Epithelial cell of proximal tubule (primary cell): ENCODE measurements around the gene TBL1XR1. TPM values are rescaled to one million over a fixed set of nuclear protein-coding genes. Genes with fewer than 3 reads are reported as not detected.
"Not testable (repeated sequence)": the region's sequence is repeated elsewhere in the genome, so short reads cannot be mapped to it uniquely, and the experiment has no call there.

Source experiments
- DNase-seq: peaks from one replicate; pipeline ENCODE4 v3.0.0-alpha.2; 2011; ENCODE audit warnings: low read depth
- H3K4me3 ChIP-seq: 2 replicates; pipeline ENCODE4 v1.5.1; 2011; ENCODE audit warnings: low read depth, mild to moderate bottlenecking, low read length
- total RNA-seq: library from RNA; depleted of rRNA; stranded (reverse); fragments of >200 nt; gene quantifications from 2 replicates; pipeline ENCODE4 v1.2.3, GENCODE V29; 2015
- TF ChIP-seq, protein P1 (sequence below): conservative IDR thresholded peaks from 2 replicates; pipeline ENCODE4 v1.5.1; 2012; ENCODE audit warnings: low read depth, mild to moderate bottlenecking, low read length

TBL1XR1 gene
- total RNA-seq, 1 donor from 2014 or later = 61.2 TPM

DNA sequence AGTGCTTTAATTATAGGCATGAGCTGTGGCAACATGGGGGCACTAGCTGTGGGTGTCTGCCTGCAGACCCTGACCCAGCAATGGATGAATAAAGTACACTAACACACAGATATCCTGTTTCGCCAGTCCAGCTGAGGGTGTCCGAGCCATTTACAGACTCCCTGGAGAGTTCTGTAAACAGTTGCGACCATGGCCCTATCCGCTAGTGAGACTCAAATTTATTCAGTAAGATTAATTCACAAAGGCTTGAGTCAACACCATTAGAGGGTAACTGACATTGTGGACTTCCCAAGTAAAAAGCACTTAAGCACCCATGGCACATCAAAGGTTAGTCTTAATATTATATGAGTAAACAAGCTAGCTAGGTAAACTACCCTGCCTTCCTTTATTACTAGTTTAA, 161.6 kb downstream of the TBL1XR1 start:
- no peak for DNase-seq
- TF ChIP-seq, protein P1, sequence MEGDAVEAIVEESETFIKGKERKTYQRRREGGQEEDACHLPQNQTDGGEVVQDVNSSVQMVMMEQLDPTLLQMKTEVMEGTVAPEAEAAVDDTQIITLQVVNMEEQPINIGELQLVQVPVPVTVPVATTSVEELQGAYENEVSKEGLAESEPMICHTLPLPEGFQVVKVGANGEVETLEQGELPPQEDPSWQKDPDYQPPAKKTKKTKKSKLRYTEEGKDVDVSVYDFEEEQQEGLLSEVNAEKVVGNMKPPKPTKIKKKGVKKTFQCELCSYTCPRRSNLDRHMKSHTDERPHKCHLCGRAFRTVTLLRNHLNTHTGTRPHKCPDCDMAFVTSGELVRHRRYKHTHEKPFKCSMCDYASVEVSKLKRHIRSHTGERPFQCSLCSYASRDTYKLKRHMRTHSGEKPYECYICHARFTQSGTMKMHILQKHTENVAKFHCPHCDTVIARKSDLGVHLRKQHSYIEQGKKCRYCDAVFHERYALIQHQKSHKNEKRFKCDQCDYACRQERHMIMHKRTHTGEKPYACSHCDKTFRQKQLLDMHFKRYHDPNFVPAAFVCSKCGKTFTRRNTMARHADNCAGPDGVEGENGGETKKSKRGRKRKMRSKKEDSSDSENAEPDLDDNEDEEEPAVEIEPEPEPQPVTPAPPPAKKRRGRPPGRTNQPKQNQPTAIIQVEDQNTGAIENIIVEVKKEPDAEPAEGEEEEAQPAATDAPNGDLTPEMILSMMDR = no peak
- no peak overlapping the region for H3K4me3 ChIP-seq

DNA sequence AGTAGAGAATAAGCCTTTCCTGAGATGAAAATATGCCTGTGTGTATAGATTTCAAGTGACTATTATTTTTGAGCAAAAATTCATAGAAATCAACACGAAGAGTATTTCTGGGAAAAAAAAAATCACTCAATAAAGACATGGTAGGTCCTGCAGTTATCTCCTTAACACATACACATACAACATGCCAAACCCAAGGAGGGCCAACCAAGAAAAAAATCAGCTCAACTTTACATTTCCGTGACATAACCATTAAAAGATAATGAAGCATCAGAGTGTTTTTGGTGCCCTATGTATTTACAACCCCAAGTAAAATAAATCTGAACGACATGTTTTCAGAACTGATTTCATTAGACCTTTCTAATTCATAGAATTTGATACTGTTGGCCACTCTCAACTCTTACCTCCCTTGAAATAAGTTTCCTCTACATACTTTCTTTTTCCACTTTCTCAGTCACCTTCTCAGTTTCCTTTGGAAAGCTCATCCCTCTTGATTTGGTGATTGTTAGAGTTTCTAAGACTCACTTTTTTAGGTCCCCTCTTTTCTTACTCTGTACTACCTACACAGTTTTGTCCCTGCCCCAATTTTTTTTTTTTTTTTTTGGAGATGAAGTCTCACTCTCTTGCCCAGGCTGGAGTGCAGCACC, 162.3 kb downstream of the TBL1XR1 start:
- H3K4me3 ChIP-seq = no peak overlapping the region
- DNase-seq = no peak
- TF ChIP-seq, protein P1 = no peak

DNA sequence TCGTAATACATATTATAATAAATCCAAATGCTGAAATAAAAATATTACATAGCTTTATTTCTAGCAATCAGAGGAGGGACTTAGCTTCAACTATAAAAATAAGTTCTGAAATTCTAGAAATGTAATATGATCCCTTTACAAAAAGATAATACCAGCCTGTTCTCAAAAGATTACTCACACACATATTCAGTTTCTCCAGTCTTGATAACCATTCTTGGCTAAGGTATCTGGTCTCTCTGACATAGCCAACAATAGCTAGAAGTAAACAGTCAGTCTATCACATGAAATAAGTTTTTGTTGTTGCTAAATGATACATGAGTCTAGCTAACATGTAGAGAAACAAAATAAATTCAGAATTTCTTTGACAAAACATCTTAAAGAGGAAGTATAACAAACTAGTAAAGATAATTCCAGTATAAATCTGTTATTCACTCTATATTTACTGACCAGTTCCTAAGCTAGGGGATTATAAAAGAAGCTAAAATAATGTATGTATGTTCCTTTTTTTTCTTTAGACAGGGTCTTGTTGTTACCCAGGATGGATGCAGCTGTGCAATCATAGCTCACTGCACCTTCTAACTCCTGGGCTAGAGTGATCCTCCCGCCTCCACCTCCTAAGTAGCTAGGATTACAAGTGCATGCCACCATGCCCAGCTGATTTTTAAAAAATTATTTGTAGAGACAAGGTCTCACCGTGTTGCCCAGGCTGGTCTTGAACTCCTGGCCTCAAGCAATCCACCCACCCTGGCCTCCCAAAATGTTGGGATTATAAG, 170.6 kb downstream of the TBL1XR1 start:
- no peak overlapping the region for H3K4me3 ChIP-seq
- no peak for DNase-seq
- TF ChIP-seq, protein P1 = no peak

DNA sequence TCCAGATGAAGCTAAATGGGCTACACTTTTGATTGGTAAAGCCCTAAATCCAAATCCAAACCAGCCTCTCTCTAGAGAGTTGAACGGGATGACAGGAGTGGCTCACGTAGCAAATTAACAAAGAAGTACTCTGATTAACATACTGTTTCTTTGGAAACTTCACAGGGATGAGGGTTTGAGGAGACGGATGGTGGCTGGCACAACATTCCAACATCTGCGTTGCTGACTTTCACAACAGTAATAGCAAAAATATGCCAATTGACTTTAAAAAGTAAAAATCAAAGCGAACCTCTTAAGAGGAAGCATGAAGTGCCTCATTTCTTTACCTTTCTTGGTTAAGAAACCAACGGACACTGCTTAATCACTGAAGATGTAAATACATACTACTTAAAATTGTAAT, 181.4 kb downstream of the TBL1XR1 start:
- no peak overlapping the region for H3K4me3 ChIP-seq
- DNase-seq = no peak
- TF ChIP-seq, protein P1 = no peak

DNA sequence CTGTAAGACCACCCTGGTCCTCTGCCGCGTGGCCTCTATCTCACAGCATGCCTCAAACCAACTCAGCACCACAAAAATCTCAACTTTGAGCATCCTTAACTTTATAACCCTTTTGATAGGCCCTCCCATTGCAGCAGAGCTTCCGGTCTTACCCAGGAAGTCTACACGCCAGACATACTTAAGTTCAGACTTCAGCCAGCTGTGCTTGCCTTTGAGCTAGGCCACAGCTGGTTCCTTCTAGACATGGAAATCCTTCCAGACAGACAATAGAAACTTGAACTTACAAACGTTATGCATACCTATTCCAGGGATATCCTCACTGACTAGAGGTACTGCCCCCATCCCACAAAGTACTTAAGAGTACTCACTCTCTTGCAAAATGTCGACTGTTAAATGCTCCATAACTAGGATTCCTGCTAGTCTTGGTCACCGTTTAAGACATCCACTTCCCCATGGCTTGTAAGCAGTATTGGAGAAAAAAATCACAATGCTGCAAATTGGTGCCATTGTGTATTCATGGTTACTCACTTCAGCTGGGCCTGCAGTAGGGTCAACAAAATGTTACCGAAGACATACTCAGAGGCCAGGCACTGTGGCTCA, 183.5 kb downstream of the TBL1XR1 start:
- H3K4me3 ChIP-seq = no peak overlapping the region
- DNase-seq = no peak
- TF ChIP-seq, protein P1 = no peak

DNA sequence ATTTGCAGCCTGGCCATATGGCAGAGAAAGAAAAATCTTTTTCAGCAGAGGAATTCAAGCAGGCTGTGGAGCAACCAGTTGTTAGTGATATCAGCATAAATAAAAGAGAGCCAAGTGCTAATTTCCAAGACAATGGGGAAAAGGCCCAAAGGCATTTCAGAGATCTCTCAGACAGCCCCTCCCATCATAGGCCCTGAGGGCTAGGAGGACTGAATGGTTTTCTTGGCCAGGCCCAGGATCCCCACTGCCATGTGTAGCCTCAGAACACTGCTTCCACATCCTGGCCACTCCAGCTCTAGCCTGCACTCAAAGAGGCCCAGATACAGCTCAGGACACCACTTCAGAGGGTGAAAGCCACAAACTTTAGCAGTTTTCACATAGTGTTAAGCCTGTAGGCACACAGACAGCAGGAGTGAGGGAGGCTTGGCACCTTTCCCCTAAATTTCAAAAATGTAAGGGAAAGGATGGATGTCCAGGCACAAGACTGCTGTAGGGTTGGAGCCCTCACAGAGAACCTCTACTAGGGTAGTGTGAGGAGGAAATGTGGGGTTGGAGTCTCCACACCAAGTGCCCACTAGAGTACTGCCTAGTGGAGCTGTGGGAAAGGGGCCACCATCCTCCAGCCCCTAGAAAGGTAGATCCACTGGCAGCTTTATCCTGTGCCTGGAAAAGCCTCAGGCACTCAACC, 191.4 kb downstream of the TBL1XR1 start:
- H3K4me3 ChIP-seq = no peak overlapping the region
- TF ChIP-seq, protein P1 = no peak

DNA sequence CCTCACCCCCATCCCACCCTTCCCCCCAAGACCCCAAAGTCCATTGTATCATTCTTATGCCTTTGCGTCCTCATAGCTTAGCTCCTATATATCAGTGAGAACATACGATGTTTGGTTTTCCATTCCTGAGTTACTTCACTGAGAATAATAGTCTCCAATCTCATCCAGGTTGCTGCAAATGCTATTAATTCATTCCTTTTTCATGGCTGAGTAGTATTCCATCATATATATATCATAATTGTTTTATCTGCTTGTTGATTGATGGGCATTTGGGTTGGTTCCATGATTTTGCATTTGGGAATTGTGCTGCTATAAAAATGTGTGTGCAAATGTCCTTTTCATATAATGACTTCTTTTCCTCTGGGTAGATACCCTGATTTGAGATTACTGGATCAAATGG, 197.1 kb downstream of the TBL1XR1 start:
- not testable (repeated sequence) for DNase-seq, H3K4me3 ChIP-seq

More for the DNA sequence above, 191.4 kb downstream of the TBL1XR1 start:
- no peak for DNase-seq
